ENCODE measurements around the gene SMCO1.

DNA sequence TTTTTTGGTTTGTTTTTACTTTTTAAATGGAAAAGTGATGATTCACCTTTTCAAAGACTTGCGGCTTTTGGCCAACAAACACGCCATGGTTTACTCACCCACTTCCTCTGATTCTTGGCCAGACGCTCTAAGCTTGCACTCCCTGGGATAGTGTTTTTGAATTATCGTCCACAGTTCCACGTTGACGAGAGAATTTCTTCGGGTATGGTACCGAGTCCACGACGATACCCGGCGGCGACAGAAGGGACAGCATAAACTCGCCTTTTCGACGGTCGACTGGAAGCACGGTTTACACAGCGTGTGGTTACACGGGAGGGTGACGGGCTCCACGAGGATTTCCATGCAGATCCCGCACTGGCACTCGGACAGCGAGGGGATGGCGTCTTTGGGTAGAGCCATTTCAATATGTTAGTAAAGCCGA, 12.4 kb downstream of the SMCO1 start:
- TF ChIP-seq YY1 (IDR thresholded peaks at IDR 0.05; ENCODE audit: insufficient read depth, insufficient read length) (no peak), ZNF274 (IDR thresholded peaks at IDR 0.05; ENCODE audit: low read depth, low read length) (no peak)
